K562 (cell line): ENCODE data around the gene TP73. TPM values are rescaled to one million over a fixed set of nuclear protein-coding genes. Genes with fewer than 3 reads are reported as not detected.

Source experiments
- AFF4 ChIP-seq: sonication (generic); formaldehyde crosslinking; IDR thresholded peaks from 2 replicates; pipeline ENCODE4 v1.8.0; 2023; ENCODE audit warnings: mild to moderate bottlenecking, missing genetic modification reagents
- CTBP1 ChIP-seq: fragments of 450-650 bp; IDR thresholded peaks from 2 replicates; pipeline ENCODE4 v1.6.1; 2016; ENCODE audit warnings: borderline replicate concordance
- FOSL1 ChIP-seq: fragments of 200-800 bp; sonication (Bioruptor generic); conservative IDR thresholded peaks from 2 replicates; pipeline ENCODE4 v1.6.1; 2016; ENCODE audit warnings: missing genetic modification characterization, missing compliant biosample characterization
- GATA2 ChIP-seq: sonication (generic); formaldehyde crosslinking; IDR thresholded peaks from 2 replicates; pipeline ENCODE4 v1.4.0; 2020; ENCODE audit warnings: mild to moderate bottlenecking, missing genetic modification reagents
- GATAD2B ChIP-seq: fragments of 450-650 bp; IDR thresholded peaks from 2 replicates; pipeline ENCODE4 v1.6.1; 2017; ENCODE audit warnings: mild to moderate bottlenecking, borderline replicate concordance
- HNRNPUL1 ChIP-seq: fragments of 200-400 bp; formaldehyde crosslinking; IDR thresholded peaks from 2 replicates; pipeline ENCODE4 v1.6.1; 2017; ENCODE audit warnings: low read length
- HSF4 ChIP-seq: fragments of 250-450 bp; sonication (Bioruptor Pico); IDR thresholded peaks from 2 replicates; pipeline ENCODE4 v2.1.2; 2022; ENCODE audit warnings: mild to moderate bottlenecking, moderate library complexity, borderline replicate concordance
- ILF3 ChIP-seq: fragments of 450-650 bp; IDR thresholded peaks from 2 replicates; pipeline ENCODE4 v1.6.1; 2018; ENCODE audit warnings: antibody characterized with exemption, mild to moderate bottlenecking, moderate library complexity, borderline replicate concordance
- MCM3 ChIP-seq: fragments of 450-650 bp; IDR thresholded peaks from 2 replicates; pipeline ENCODE4 v1.6.1; 2016
- NCOA2 ChIP-seq, 2 experiments: fragments of 450-650 bp; IDR thresholded peaks; 2 replicates each; pipeline ENCODE4 v1.6.1; 2018; ENCODE audit warnings: mild to moderate bottlenecking in 2 of 2, moderate library complexity in 1 of 2; ENCODE audit not compliant: partially characterized antibody in 2 of 2
- NFATC3 ChIP-seq: fragments of 450-650 bp; IDR thresholded peaks from 2 replicates; pipeline ENCODE4 v1.6.1; 2017; ENCODE audit warnings: mild to moderate bottlenecking
- NFE2 ChIP-seq: IDR thresholded peaks from 2 replicates; pipeline ENCODE4 v1.6.1; 2014; ENCODE audit warnings: antibody characterized with exemption, low read depth
- POLR2AphosphoS2 ChIP-seq: IDR thresholded peaks from 2 replicates; pipeline ENCODE4 v1.6.1; 2012; ENCODE audit warnings: low read length, improper control_type of control experiment
- POLR3G ChIP-seq: IDR thresholded peaks from 2 replicates; pipeline ENCODE4 v1.6.1; 2011; ENCODE audit not compliant: insufficient read length, insufficient replicate concordance; ENCODE audit errors: extremely low read depth
- RFX1 ChIP-seq: fragments of 450-650 bp; IDR thresholded peaks from 2 replicates; pipeline ENCODE4 v1.6.1; 2016; ENCODE audit warnings: mild to moderate bottlenecking, moderate library complexity
- RUNX1 ChIP-seq: sonication (generic); IDR thresholded peaks from 2 replicates; pipeline ENCODE4 v1.6.1; 2016; ENCODE audit warnings: antibody characterized with exemption, low read depth
- SAFB ChIP-seq: fragments of 200-400 bp; formaldehyde crosslinking; IDR thresholded peaks from 2 replicates; pipeline ENCODE4 v1.6.1; 2017; ENCODE audit warnings: low read depth, low read length, borderline replicate concordance
- SRSF1 ChIP-seq: fragments of 200-400 bp; formaldehyde crosslinking; IDR thresholded peaks from 2 replicates; pipeline ENCODE4 v1.6.1; 2017; ENCODE audit warnings: mild to moderate bottlenecking, low read depth, low read length, moderate library complexity
- STAT5B ChIP-seq: fragments of 250-450 bp; sonication (Bioruptor Pico); IDR thresholded peaks from 2 replicates; pipeline ENCODE4 v1.8.0; 2021; ENCODE audit warnings: mild to moderate bottlenecking, inconsistent platforms
- USF1 ChIP-seq: sonication (generic); formaldehyde crosslinking; IDR thresholded peaks from 2 replicates; pipeline ENCODE4 v1.9.0; 2022; ENCODE audit warnings: mild to moderate bottlenecking, missing genetic modification reagents
- XRCC4 ChIP-seq: IDR thresholded peaks from one replicate; pipeline ENCODE4 v1.6.1; 2011; ENCODE audit not compliant: insufficient read depth, insufficient read length; ENCODE audit errors: extremely low read depth
- ZC3H11A ChIP-seq: IDR thresholded peaks from 2 replicates; pipeline ENCODE4 v1.6.1; 2012; ENCODE audit warnings: low read depth, low read length, improper control_type of control experiment
- ZNF134 ChIP-seq: fragments of 250-450 bp; sonication (Bioruptor Pico); conservative IDR thresholded peaks from 2 replicates; pipeline ENCODE4 v1.4.0; 2020
- ZNF511 ChIP-seq: sonication (generic); formaldehyde crosslinking; IDR thresholded peaks from 2 replicates; pipeline ENCODE4 v1.8.0; 2022; ENCODE audit warnings: mild to moderate bottlenecking, missing genetic modification reagents
- polyA plus RNA-seq, 8 experiments: library from polyadenylated mRNA; depleted of rRNA in 4 of 8; stranded (reverse) in 5 of 8; unstranded in 3 of 8; fragments of >200 nt; fragmentation: Nextera tagmentation in 2 of 8; fragmentation: Illumina TruSeq in 1 of 8; extraction: Ambion mirVana in 2 of 8; extraction: Trizol in 1 of 8; gene quantifications; 2 replicates each; pipeline versions ENCODE4 v1.2.1 to v1.2.3, GENCODE V29; 2011 to 2014; ENCODE audit warnings: inconsistent platforms in 1 of 8, missing spikeins in 1 of 8
- total RNA-seq, 7 experiments: library from RNA; depleted of rRNA in 6 of 7; stranded (reverse); fragments of >200 nt in 6 of 7; fragmentation: Illumina TruSeq in 2 of 7; extraction: Trizol in 2 of 7; gene quantifications; 2 replicates each; pipeline versions ENCODE4 v1.2.1 to v1.2.3, GENCODE V29; 2011 to 2021; ENCODE audit warnings: low replicate concordance in 1 of 7
- TF ChIP-seq, protein P1 (sequence below): fragments of 250-450 bp; sonication (Bioruptor Pico); IDR thresholded peaks from 2 replicates; pipeline ENCODE4 v1.5.0; 2020; ENCODE audit warnings: mild to moderate bottlenecking

Gene TP73
- total and polyA plus RNA-seq, 9 of the 15 experiments (the other 6 are each of a cell fraction or from before 2014, with no cell fraction given) = 0.07 to 1.6 (median 0.40) TPM; not detected in 2

- TF ChIP-seq HNRNPUL1 (no peak), ILF3 (no peak), STAT5B (no peak), GATAD2B (no peak), NCOA2 (IDR thresholded peaks at IDR 0.05; ENCODE audit: partially characterized antibody in 2 of 2) (no peak), SRSF1 (no peak), NFE2 (no peak), XRCC4 (no peak), RUNX1 (no peak), SAFB (no peak), ZC3H11A (no peak), GATA2 (CRISPR knock-in tag) (peak; percentile 74), ZNF511 (no peak), MCM3 (no peak), POLR3G (no peak), CTBP1 (peak; percentile 59; the same call in 1 of the 2 replicates), POLR2AphosphoS2 (no peak), AFF4 (CRISPR knock-in tag) (no peak), HSF4 (CRISPR knock-in tag) (no peak), USF1 (CRISPR knock-in tag) (no peak; the same call in 1 of the 2 replicates), ZNF134 (CRISPR knock-in tag) (no peak), RFX1 (no peak), FOSL1 (tag) (no peak), NFATC3 (no peak)
- TF ChIP-seq, protein P1, sequence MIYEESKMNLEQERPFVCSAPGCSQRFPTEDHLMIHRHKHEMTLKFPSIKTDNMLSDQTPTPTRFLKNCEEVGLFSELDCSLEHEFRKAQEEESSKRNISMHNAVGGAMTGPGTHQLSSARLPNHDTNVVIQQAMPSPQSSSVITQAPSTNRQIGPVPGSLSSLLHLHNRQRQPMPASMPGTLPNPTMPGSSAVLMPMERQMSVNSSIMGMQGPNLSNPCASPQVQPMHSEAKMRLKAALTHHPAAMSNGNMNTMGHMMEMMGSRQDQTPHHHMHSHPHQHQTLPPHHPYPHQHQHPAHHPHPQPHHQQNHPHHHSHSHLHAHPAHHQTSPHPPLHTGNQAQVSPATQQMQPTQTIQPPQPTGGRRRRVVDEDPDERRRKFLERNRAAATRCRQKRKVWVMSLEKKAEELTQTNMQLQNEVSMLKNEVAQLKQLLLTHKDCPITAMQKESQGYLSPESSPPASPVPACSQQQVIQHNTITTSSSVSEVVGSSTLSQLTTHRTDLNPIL (CRISPR knock-in tag) = no peak
Observed at GRCh38 chr1:3625151-3625907, 27.0 kb upstream of the TP73 start (continued).
